GM06990 (cell line): ENCODE measurements around the gene IL1R2.

Source experiments
- DNase-seq: peaks from one replicate; pipeline ENCODE4 v3.0.0-alpha.2; 2011; ENCODE audit not compliant: insufficient read length; ENCODE audit errors: extremely low read depth
- H3K27me3 ChIP-seq: replicated peaks from 2 replicates; pipeline ENCODE4 v1.6.0; 2011; ENCODE audit warnings: low read length; ENCODE audit not compliant: control insufficient read depth, insufficient read depth
- H3K36me3 ChIP-seq: 2 replicates; pipeline ENCODE4 v1.5.1; 2011; ENCODE audit warnings: low read length; ENCODE audit not compliant: control insufficient read depth, insufficient read depth
- H3K4me3 ChIP-seq: replicated peaks from 2 replicates; pipeline ENCODE4 v1.5.1; 2011; ENCODE audit warnings: low read depth, mild to moderate bottlenecking, control low read depth, low read length
- CTCF ChIP-seq: IDR thresholded peaks from 2 replicates; pipeline ENCODE4 v1.5.1; 2011; ENCODE audit warnings: low read length, control low read depth, mild to moderate bottlenecking, inconsistent platforms; ENCODE audit not compliant: insufficient read depth, poor library complexity, severe bottlenecking

Gene IL1R2

GRCh38 chr2:101986804-101987740 is 4.7 kb upstream of the IL1R2 start:
- Histone ChIP-seq H3K4me3 (no peak overlapping the region), H3K27me3 (no peaks in the 10 kb centered on the region), H3K36me3 (no peaks in the 10 kb centered on the region)
- no peak for DNase-seq
- no peak for TF ChIP-seq CTCF

GRCh38 chr2:101987832-101988231 is 3.9 kb upstream of the IL1R2 start:
- H3K27me3 ChIP-seq: no peaks in the 10 kb centered on the region
- no peak overlapping the region for H3K4me3 ChIP-seq
- H3K36me3 ChIP-seq: no peaks in the 10 kb centered on the region
- no peak for TF ChIP-seq CTCF
- DNase-seq: no peak

GRCh38 chr2:101988541-101988940 is 3.2 kb upstream of the IL1R2 start:
- Histone ChIP-seq H3K27me3 (no peaks in the 10 kb centered on the region), H3K4me3 (no peak overlapping the region), H3K36me3 (no peaks in the 10 kb centered on the region)
- DNase-seq: no peak
- no peak for TF ChIP-seq CTCF

GRCh38 chr2:101989740-101990460 is 1.9 kb upstream of the IL1R2 start:
- Histone ChIP-seq H3K36me3 (no peaks in the 10 kb centered on the region), H3K4me3 (no peak overlapping the region), H3K27me3 (no peaks in the 10 kb centered on the region)
- DNase-seq: no peak
- no peak for TF ChIP-seq CTCF

GRCh38 chr2:101993772-101994171 is 2.0 kb downstream of the IL1R2 start:
- no peaks in the 10 kb centered on the region for H3K36me3 ChIP-seq
- H3K4me3 ChIP-seq: no peak overlapping the region
- no peaks in the 10 kb centered on the region for H3K27me3 ChIP-seq
- TF ChIP-seq CTCF: no peak
- no peak for DNase-seq
